ENCODE data around the gene LMBRD1.

DNA sequence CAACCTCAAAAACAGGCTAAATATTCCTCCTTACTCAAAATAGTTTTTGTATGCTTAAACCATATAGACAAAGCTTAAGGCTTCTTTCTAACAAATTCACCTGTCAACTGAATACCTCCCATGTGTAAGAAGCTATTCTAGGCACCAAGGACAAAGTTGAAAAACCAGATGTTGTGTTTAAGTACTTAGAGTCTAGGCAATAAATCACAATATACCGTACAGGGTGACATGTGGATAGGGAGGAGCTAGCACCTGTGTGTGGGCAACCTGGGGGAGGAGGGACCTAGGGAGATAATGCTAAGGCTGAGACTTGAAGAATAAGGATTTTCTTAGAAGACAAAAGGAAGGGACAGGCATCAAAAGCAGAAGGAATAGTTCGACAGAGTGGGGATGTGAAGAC lies 123.5 kb downstream of the LMBRD1 start:
- no peak for TF ChIP-seq EZH2 (IDR thresholded peaks at IDR 0.05; ENCODE audit: insufficient read depth, poor library complexity, severe bottlenecking)
- no peak for TF ChIP-seq EZH2phosphoT487 (IDR thresholded peaks at IDR 0.05; ENCODE audit: insufficient read depth, low read depth)
